ENCODE results near the gene ANXA5.

Gene ANXA5

GRCh38 chr4:121642876-121643585, 53.7 kb downstream of the ANXA5 start:
- DNase-seq (ENCODE audit: low read depth in 2 of 2) = no peak

DNA sequence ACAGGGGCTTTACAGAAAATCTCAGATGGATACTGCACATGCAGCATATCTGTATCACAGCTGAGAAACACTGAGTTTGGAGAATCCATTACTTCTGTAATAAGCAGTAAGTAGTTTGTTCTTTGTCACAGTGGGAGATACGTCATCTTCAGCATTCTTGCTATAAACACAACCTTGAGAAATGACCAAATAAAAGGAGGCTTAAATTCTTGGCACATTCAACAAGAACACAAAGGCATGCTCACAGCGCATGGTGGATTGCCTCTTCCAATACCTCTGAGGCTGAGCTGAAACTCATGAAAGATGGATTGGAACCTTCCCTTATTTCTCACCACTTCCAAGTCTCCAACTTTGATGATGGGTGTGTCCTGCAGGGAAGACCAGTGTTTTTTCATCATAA, 54.5 kb downstream of the ANXA5 start:
- no peak for DNase-seq (ENCODE audit: low read depth in 2 of 2)

GRCh38 chr4:121633653-121634052, 63.1 kb downstream of the ANXA5 start:
- DNase-seq (ENCODE audit: low read depth in 2 of 2) = no peak

DNA sequence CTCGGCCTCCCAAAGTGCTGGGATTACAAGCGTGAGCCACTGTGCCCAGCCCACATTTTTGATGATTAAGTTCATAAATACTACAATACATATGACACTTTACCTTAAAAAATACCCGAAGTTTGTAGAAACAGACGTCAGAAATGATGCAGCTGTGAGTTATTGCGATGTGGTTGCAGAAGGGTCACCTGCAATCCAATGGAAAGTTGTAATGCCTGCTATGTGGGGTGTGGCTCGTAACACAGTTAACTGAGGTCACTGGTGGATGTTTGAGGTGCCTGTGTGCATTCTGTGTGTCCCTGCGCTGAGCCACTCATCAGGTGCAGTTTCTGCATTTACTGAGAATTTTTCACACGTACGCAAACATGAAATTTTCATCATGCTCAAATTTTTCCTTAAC, 64.1 kb downstream of the ANXA5 start:
- no peak for DNase-seq (ENCODE audit: low read depth in 2 of 2)
